ENCODE data around the gene ZNF506. TPM values are rescaled to one million over a fixed set of nuclear protein-coding genes. Genes with fewer than 3 reads are reported as not detected.
"Not testable (repeated sequence)": the region's sequence is repeated elsewhere in the genome, so short reads cannot be mapped to it uniquely, and the experiment has no call there.

ZNF506 gene
- total RNA-seq, 1 donor from 2014 or later, result 17.0 TPM

DNA sequence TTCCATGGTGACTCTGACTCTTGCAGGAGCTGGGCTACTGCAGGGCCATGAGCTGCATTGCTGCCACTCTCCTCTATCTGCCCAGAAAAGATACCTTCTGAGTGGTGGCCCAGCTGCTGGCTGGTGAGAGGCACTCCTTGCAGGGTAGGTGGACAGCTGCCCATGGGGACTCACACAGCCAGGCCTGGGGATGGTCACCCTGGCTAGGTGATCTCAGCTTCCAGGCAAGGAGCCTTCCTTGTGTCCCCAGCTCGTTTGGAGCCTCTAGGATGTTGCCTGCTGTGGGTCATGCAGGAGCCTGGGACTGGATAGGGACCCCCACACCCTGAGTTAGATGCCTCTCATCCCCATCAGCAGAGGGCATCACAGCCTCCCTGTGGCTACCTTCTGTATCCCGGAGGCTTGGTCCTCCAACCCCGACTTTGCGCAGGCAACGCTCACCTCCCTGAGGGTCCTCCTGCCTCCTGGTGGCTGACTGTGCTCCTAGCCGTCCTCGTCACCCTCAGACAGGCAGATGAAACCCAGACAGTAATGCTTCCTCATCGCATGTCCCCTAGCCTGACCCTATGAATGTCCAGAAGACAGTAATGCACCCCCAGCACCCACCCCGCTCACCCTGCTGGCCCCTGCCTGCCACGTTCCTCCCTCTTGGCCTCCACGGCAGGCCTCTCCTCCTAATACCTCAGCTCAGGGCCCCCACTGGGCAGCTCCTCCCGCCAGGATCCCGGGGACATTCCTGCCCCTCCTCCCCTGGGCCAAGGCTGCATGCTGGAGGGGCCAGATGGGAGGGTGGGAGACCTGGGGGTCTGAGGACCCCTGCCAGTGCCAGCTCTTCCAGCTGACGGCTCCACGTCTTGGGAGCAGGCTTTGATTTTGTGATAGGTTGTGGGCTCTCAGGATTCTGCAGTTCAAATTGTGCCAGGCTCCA lies 75.0 kb downstream of the ZNF506 start:
- no peak for DNase-seq (ENCODE audit: extremely low read depth, low read depth, low spot score)

GRCh38 chr19:19745496-19746285 lies 75.9 kb downstream of the ZNF506 start:
- DNase-seq (ENCODE audit: extremely low read depth, low read depth, low spot score), result no peak

DNA sequence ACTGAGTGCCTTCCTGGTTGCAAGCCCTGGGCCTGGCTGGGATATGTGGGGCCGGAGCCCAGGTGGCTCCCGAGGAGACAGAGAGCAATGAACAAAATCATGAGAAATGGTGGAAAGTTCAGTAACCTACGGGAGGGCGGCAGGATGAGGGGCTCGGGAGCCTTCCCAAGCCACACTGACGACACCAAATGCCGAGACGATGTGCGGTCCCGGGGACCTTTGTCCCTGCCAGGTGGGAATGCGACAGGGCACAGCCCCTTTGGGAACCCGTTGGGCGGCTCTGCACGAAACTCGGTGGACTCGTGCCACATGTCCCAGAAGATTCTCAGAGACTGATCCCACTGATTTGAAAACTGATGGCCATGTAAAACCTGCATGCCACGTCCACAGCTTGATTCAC lies 76.9 kb downstream of the ZNF506 start:
- no peak for DNase-seq (ENCODE audit: extremely low read depth, low read depth, low spot score)

DNA sequence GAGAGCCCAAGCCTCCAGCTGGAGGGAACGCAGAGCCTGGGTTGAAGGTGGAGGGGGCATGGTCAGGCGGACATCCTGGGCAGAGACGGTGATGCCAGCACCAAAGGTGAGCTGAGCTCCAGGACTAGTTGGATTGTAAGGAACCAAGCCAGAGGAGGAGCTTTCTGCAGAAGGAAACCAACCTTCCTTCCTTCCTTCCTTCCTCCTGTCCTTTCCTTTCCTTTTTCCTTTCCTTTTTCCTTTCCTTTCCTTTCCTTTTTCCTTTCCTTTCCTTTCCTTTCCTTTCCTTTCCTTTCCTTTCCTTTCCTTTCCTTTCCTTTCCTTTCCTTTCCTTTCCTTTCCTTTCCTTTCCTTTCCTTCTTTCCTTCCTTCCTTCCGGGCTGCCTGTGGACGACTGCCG lies 77.6 kb downstream of the ZNF506 start:
- DNase-seq (ENCODE audit: extremely low read depth, low read depth, low spot score), result not testable (repeated sequence)

- DNase-seq (ENCODE audit: extremely low read depth, low read depth, low spot score), result no peak
These were observed 78.4 kb downstream of the ZNF506 start for GRCh38 chr19:19743176-19743575.

- no peak for DNase-seq (ENCODE audit: extremely low read depth, low read depth, low spot score)
These were observed 78.8 kb downstream of the ZNF506 start for GRCh38 chr19:19742773-19743172.

Other genes starting within 250 kb of the ZNF506 start
- 0.19 TPM in 1 of 2 replicates, not detected in the other for gene PBX4, start 203.1 kb downstream of the ZNF506 start, total RNA-seq
- 6.2 and 7.5 TPM in 2 replicates for gene LPAR2, start 193.5 kb downstream of the ZNF506 start, total RNA-seq
- gene GMIP, start 178.1 kb downstream of the ZNF506 start, total RNA-seq, result 13.6 and 22.5 TPM in 2 replicates
- gene ATP13A1, start 158.1 kb downstream of the ZNF506 start, total RNA-seq, result 191 and 275 TPM in 2 replicates
- gene ZNF101, start 152.9 kb downstream of the ZNF506 start, total RNA-seq, result 6.1 and 9.4 TPM in 2 replicates
- 2.5 and 5.5 TPM in 2 replicates for gene ZNF14, start 88.6 kb downstream of the ZNF506 start, total RNA-seq
- 6.7 and 8.3 TPM in 2 replicates for gene ZNF253, start 44.1 kb upstream of the ZNF506 start, total RNA-seq
- gene ZNF93, start 79.2 kb upstream of the ZNF506 start, total RNA-seq, result 9.2 and 17.7 TPM in 2 replicates
- 3.2 and 5.9 TPM in 2 replicates for gene ZNF682, start 217.8 kb upstream of the ZNF506 start, total RNA-seq